ENCODE results near the gene RNF215. TPM values are rescaled to one million over a fixed set of nuclear protein-coding genes. Genes with fewer than 3 reads are reported as not detected.

The RNF215 gene
- total RNA-seq: 13.3 and 14.9 TPM in 2 replicates

DNA sequence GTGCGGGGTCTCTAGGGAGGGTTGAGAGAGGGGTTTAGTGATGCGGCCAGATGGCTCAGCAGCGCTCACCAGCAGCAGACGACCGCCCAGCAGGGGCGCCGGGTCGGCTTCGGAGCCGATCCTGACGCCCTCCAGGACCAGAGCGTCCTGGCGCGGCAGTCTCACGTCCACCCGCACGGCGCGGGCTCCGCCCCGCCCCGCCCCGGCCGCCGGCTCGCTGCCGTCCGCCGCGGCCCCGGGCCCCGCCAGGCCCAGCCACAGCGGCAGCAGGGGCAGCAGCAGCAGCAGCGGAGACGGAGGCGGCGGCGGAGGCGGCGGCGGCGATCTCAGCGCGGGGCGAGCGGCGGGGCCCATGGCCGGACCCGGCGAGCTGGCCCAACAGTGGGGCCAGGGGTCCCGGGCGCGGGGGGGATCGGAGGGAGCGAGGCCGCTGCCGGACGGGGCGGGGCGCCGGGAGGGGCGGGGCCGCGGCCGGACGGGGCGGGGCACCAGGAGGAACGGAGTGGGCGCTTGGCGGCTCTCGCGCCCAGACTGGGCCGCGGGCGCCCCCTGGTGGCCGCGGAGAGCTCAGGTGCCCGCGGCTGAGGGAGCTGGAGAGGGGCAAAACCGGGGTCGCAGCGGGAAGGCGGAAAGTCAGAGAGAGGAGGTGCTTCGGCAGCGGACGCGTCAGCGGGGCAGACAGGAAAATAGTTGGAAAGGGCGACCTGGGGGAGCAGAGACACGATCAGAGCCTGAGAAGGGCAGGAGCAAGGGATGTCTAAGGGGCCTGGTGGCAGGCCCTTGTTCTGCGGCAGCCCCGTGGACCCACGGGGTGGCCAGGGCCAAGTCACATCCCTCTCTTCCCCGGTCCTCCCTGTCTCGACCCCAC is at the start of gene RNF215:
Gene RNF215, minus strand, starts transcription at position 452 of the 868 bp plus-strand sequence. Its CDS starts 98 bp downstream, at position 354.
- intact Hi-C loops (cut with micrococcal nuclease): loop anchor here (1.0 to 5.0 kb wide), 4 partner anchors 30 to 120 kb away; partner anchors contain the start of genes CCDC157, OSM, SF3A1 and TBC1D10A

DNA sequence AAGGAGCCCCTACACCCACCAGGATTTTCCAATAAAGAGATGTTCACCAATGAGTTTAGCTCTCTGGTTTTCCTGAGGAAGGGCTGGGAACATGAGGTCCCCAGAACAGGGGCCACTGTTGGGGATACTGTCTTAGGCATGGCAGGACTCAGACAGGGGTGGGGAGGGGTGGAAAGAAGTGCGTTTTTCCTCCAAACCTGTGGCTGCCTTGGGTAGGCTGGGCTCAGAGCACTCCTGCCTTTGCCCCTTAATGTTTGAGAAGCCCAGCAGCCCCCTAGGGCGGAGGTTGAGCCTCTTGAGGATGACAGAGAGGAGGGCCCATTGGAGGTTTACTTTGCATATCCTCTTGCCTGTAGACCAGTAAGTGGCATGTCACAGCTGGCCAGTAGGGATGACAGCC is 49.0 kb upstream of the RNF215 start:
- intact Hi-C loops (cut with micrococcal nuclease): no loop called here

DNA sequence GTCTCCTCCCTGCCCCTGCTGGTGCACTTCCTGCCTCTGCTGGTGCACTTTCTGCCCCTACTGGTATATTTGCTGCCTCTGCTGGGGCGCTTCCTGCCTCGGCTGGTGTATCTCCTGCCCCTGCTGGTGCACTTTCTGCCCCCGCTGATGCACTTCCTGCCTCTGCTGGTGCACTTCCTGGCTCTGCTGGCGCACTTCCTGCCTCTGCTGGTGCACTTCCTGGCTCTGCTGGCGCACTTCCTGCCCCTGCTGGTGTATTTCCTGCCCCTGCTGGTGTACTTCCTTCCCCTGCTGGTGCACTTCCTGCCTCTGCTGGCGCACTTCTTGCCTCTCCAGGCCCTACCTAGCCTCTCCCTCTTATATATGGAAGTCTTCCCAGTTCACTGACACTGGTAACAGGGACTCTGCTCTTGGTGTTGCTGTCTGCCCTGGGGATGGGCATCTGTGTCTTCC is 48.5 kb upstream of the RNF215 start:
- intact Hi-C loops (cut with micrococcal nuclease): loop anchor here (1.0 kb wide), 1 partner anchor 9 kb away; no protein-coding TSS in a partner anchor

DNA sequence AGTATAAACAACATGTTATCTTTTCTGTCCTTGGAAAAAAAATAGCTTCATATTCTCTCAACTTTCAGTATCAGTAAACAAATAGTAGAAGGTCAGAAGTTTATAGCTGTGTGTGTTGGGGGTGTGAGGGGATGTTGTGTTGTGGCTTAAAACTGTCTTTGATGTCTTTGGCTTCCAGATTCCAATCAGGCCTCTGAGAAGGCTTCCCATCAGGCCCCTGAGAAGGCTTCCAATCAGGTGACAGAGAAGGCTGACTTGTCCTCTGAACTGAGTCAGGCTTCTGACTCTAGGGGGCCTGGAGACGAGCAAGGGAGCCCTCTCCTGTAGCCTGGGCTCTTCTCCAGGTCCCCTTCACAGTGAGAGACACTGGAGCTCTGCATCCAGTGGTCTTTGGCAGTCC is 47.6 kb upstream of the RNF215 start:
- intact Hi-C loops (cut with micrococcal nuclease): loop anchor here (1.0 kb wide), 1 partner anchor 9 kb away; no protein-coding TSS in a partner anchor

DNA sequence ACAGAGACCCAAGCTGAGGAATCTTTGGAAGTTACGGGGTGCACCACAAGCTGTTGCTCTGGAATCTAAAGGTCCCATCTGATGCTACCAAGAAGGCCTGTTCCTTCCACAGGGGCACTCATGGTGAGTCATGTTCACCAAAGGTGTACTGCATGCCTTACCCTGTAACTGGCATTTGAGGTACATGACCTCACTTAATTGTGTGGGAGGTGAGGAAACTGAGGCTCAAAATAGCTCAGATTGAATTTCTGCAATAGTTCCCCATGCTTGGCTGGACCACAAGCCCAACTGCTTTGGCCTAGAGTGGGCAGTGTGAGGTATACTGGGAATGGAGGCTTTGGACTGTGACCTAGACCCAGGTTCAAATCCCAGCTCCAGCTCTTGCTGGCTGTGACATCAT is 46.6 kb upstream of the RNF215 start:
- intact Hi-C loops (cut with micrococcal nuclease): no loop called here

DNA sequence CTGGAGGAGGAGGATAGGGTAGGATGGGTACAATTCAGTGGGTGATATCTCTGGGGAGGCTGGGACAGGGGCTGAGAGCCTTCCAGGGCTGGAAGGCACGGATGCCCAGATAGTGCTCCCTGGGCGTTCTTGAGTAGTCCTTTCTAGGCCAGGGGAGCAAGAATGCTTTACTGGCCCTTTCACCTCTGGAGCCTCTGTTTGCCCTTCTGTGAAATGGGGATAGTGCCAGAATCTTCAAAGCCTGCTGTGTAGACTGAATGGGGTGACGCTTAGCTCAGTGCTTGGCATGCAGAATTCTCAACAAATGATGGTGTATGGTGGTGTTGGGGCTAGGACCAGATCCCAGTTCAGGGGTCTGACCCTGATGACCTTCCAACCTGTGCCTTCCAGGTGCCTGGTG is 46.0 kb upstream of the RNF215 start:
- intact Hi-C loops (cut with micrococcal nuclease): no loop called here

DNA sequence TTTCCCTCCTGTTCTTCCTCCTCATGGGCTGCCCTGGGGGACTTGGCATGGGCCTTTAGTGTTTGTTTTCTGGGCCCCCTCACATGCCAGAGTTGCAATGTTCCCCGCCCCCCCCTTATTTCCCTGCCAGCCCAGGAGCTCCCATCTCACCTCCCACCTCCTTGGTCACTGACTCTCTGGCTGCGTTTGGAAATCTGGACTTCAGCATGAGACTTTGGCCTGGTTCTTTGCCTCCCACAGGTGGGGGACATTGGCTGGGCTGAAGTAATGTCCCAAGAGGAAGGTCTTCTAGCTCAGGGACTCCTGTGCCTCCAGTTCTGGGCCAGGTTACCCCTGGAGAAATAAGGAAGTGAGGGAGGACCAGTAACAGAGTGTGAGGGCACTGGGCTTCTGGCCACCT is 45.3 kb upstream of the RNF215 start:
- intact Hi-C loops (cut with micrococcal nuclease): no loop called here

DNA sequence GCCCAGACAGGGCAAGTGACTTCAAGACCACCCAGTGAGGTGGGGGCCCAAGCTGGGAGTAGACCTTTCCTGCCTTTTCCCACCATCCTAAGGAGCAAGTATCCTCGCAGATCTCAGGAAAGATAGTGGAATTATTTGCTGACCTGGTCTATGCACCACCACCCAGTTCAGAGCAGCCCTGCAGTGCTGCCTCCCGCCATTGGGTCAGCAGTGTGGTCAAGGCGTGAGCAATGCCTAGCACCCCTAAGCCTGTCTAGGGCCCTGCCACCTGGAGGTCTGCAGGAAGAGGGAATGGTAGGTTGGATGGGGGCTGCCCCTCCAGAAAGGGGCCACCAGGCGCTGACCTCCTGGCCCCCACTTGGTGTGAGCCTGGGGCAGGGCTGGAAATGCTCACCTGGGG is 44.9 kb upstream of the RNF215 start:
- intact Hi-C loops (cut with micrococcal nuclease): no loop called here

DNA sequence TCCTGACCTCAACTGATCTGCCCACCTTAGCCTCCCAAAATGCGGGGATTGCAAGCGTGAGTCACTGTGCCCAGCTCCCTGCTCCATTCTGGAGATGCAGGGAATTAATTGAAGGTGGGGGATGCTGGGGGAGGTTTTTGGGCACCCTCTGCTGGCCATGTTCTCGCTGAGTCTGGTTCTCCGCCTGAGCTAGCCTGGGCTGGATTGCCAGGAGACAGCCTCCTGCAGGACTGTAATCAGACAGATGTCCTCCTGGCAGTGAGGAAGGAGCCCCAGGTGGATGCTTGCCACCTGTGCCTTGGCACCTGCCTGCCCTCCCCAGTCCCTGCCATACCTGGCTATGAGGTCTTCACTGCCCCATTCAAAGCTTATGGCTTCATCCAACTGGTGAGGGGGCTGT is 43.7 kb upstream of the RNF215 start:
- intact Hi-C loops (cut with micrococcal nuclease): no loop called here

DNA sequence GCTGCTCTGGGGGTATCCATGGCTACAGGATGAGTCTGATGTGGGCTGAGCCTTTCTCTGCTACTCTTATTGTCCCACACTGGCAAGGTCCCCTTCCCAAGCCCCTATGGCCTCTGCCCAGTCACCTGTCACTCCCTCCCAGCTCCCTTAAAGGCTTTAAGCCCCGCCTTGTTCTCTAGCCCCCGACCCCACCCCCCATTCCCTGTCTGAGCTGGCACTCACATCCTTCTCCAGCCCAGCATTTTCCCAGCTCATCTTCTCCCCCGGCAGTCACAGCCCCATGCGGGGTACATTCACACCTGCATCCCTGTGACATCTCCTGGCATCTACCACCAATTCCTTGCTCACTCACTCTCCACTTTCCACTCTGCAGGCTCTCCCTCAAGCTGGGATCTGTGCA is 42.7 kb upstream of the RNF215 start:
- intact Hi-C loops (cut with micrococcal nuclease): loop anchor here (10.0 kb wide), 1 partner anchor 665 kb away; the partner anchor contains the start of genes UQCR10 and ZMAT5

DNA sequence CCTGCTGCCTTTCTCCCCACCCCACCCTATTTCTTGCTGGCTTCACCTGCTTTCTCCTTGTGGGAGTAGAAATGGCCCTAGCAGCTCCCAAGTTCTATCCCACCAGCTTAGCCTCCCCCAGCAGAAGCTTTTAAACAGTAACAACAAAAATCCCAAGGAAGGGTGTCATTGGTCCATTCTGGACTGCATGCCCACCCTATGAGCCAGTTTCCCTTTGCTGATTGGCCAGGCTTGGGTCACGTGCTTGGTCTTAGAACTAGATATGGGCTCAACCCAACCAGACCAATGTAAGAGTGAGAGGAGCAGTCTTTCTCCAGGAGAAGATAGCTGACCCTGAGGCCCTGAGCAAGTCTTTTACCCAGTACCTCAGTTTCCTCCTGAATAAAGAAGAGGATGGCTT is 40.7 kb upstream of the RNF215 start:
- intact Hi-C loops (cut with micrococcal nuclease): loop anchor here (10.0 kb wide), 1 partner anchor 663 kb away; the partner anchor contains the start of genes UQCR10 and ZMAT5

DNA sequence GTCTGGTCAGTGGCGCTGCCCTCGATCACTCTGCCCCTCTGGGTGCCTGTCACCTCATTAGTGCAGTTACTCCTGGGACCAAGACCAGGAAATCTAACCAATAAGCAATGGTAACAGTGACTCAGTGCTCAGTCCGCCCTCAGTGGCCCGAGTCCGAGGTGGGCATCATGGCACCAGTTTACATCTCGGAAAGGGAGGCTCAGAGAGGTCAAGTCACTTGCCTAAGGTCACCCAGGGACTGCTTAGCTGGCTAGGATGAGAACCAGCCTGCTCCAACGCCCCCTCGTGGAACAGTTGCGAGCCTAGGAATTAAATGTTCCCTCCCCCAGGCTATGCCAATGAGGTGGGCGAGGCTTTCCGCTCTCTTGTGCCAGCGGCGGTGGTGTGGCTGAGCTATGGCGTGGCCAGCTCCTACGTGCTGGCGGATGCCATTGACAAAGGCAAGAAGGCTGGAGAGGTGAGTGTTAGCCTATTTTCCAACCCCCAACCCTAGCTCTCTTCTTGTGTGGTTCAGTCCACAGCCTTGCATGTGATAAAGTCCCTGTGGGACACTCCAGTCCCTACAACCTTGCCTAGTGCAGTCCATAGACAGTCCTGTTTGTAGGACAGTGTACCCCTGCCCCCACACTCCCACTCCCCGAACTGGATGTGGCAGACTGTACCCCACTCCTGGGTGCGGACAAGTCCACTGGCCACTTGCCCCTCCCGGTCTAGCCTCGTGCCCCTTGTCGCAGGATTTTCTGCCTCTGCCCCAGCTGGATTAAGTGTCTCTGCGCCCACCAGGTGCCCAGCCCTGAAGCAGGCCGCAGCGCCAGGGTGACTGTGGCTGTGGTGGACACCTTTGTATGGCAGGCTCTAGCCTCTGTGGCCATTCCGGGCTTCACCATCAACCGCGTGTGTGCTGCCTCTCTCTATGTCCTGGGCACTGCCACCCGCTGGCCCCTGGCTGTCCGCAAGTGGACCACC is 39.5 kb upstream of the RNF215 start:
- intact Hi-C loops (cut with micrococcal nuclease): loop anchor here (1.0 to 10.0 kb wide), 4 partner anchors 9 to 662 kb away; partner anchors contain the start of genes UQCR10 and ZMAT5

DNA sequence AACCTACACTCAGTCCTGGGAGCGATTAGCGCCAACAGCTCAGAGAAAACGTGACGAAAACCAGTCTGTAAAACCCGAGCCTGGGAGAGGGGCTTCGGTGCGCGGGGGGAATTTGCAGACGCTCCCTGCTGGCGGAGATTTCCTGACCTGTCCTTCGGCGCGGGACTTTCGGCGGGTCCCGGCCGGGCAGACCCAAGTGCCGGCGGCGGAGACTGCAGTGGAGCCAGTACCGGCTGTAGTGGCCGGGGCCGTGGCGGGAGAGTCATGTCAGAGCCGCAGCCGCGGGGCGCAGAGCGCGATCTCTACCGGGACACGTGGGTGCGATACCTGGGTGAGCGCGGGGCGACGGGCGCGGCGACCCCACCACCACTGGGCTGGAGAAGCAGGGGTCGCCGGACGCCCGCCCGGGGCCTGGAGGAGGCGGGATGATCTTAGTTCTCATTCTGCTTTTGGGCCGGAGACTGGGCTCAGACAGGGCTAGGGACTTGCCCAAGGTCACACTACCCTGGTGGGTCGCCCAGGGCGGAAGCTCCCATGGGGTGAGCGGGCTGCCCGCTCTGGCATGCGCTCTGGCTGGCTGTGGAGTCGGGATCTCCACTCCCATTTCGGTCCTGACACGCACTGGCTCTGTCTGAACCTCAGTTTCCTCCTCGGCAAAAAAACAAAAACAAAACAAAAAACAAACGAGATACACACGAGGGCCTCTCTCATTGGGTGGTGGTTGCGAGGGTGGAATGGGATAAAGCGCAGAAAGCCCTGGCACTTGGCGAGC is 38.6 kb upstream of the RNF215 start, which contains the start of gene MTFP1:
Gene MTFP1, plus strand, starts transcription at position 153 of the 772 bp plus-strand sequence. Its CDS starts 112 bp downstream, at position 265.
- intact Hi-C loops (cut with micrococcal nuclease): loop anchor here (1.0 to 10.0 kb wide), 6 partner anchors 9 to 661 kb away; partner anchors contain the start of genes CCDC157, SF3A1, TBC1D10A and UQCR10

DNA sequence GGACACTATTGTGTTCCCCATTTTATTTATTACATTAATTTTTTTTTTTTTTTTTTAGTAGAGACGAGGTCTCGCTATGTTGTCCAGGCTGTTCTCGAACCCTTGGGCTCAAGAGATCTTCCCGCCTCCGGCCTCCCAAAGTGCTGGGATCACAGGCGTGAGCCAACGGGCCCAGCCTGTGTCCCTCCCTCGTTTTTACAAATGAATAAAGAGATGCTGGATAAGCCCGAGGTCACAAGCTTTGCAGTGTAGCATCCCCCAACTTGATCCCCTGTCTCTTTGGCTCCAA is 38.1 kb upstream of the RNF215 start:
- intact Hi-C loops (cut with micrococcal nuclease): loop anchor here (2.0 to 10.0 kb wide), 3 partner anchors 68 to 660 kb away; partner anchors contain the start of genes CCDC157, SF3A1, TBC1D10A and UQCR10

DNA sequence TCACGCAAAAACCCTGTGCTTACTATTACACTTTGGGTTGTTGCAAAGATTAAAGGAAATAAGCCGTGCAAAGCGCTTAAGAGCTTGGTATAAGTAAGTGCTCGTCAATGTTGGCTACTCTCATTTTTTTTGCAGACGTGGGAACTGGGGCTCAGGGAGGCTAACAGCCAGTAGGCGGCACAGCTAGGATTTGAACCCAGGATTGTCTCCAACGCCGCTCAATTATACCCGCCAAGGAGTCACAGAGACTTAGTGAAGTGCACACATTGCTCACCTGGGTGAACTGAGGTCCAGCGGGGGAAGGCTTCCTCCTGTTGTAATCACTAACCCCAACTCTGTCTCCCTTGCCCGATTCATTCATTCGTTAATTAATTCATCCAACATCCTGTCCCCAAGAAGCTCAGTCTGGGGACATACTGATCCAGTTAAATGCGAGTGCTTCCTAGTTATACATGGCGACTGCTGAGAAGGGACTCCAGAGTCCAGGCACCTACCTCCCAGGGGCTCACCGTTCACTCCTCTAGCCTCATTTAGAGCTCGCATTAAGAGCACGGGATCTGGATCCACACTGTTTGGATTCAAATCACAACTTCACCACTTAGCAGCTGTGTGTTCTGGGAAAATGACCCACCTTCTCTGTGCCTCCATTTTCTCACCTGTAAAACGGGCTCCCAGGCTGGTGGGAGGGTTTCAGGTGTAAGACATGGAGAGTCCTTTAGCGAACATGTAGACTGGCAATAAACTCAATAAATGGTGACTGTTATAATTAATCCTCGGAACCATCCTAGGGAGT is 37.5 kb upstream of the RNF215 start:
- intact Hi-C loops (cut with micrococcal nuclease): loop anchor here (1.0 to 10.0 kb wide), 5 partner anchors 27 to 660 kb away; partner anchors contain the start of genes CASTOR1, CCDC157, SEC14L2 and SF3A1

DNA sequence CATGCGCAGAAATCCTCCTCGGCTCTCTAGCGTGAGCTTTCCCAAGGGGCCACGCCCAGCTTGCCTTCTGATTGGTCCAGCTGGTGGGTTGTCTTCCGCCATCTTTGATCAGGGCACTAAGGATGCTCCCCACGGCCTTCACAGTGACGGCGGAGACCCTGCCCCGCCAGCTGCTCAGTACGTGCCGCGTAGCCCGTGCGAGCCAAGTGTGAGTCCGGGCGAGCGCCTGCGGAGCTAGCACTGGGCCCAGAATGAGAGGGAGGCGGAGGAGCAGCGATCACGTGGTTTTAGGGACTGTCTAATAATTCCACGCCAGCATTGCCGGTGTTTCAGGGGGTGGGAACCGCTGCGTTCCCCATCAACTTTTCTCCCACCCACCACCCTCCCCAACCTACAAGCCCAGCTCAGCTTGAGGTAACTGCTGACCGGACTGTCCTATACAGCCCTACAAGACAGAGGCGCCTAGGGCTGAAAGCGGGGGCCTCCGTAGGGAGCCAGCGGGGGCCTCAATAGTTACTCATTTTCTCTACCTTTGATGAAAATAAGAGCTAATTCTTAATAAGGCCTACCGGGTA is 36.8 kb upstream of the RNF215 start:
- intact Hi-C loops (cut with micrococcal nuclease): loop anchor here (1.0 to 10.0 kb wide), 5 partner anchors 27 to 659 kb away; partner anchors contain the start of genes CASTOR1, CCDC157, SEC14L2 and SF3A1

DNA sequence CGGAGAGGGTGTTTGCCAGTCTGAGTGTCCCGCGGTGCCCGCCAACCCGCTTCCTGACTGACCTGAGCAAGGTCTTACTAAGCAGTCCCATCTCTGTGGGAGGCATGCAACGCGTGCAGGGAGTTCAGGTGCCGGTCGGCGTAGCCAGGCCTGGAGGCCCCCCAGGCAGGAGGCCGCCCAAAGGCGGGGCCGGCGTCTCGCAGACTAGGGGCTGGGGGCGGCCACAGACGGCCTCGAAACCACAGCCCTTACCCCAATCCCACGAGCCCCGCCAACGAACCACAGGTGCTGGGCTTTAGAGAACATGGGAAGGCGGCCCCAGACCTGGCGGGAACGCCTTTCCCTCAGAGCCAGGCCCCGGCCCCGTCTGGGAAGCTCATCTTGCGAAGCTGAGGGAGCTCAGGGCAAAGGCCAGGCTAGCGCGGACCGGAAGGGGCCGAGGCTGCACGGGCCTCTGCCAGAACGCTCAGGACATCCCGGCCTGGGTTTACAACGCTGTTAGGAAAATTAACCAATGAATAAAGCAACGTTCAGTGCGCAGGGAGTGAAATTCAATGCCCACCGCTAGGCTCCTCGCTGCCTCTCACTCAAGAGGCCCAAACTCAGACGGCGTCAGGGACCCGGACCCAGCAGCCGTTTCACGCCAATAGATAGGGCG is 36.2 kb upstream of the RNF215 start:
- intact Hi-C loops (cut with micrococcal nuclease): loop anchor here (10.0 kb wide), 1 partner anchor 659 kb away; the partner anchor contains the start of genes UQCR10 and ZMAT5
